ENCODE data around the gene CAMTA1.

The CAMTA1 gene

DNA sequence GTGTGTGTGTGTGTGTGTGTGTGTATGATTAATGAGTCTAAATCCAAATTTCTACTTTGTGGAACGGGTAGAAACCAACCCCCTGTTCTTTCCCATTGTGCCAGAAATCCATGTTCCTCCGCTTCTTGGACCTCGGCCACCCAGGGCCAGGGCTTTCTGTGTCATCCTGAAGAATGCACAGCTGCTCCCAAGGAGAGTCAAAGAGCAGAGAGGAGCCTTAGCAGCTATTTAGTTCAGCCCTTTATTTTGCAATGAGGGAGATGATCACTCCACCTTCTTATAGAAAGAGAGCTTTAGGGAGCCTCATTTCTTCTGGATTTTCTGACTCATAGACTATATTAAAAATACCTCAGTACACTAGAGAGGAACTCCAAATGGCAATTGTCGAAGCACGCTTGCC, 496.6 kb downstream of the CAMTA1 start:
- no peak for DNase-seq (ENCODE audit: low read depth in 2 of 2)

DNA sequence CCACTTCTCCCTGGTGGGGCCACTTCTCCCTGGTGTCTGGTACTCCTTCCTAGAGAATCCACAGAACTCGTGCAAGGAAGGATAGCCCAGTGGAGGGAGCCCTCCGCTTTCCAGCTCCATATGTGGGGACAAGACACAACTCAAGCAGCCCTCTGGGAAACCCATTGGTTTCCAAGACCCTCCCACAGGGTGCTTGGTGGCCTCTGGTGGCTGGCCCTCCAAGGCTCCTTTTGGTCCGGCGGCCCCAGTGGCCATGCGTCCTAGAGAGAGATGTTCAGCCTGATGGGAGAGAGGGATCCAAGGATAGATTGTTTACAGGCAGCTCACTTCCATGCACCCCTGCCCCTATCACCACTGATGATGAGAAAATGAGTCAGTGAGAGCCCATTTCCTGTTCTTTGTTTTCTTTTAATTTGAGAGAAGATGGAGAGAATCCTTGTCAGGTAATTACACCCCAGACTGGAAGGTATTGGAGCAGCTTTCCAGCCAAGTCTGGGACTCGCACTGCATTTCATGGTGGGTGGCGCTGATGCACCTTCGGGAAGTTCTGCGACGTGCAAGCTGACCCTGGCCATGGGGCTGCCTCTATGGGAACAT, 499.7 kb downstream of the CAMTA1 start:
- no peak for DNase-seq (ENCODE audit: low read depth in 2 of 2)

DNA sequence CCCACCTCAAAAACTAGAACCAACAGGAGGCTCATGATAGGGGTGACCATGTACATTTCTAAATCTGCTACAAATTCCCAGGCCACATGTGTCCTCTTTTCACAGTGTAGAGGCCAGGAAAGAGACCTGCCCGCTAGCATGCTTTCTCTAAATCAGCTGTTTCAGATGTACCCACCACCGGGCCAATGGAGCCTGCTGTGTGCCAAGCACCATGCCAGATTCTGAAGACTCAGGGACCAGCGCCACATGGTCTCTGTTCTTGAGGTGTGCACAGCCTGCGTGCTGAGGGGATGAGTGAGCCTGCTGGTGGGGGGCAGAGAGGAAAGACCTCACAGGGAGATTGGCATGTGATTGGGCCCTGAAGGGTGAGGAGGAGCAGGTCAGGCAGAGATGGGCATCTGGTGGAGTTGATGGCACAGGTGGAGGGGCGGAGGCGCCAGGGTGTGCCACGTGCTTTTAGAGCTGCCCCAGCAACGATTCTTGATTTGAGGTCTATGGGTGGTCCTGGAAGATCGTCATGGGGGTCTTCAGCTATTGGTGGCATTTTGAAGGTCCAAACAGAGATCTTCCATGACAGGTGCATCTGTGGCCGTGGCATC, 500.7 kb downstream of the CAMTA1 start:
- DNase-seq (ENCODE audit: low read depth in 2 of 2) = no peak

DNA sequence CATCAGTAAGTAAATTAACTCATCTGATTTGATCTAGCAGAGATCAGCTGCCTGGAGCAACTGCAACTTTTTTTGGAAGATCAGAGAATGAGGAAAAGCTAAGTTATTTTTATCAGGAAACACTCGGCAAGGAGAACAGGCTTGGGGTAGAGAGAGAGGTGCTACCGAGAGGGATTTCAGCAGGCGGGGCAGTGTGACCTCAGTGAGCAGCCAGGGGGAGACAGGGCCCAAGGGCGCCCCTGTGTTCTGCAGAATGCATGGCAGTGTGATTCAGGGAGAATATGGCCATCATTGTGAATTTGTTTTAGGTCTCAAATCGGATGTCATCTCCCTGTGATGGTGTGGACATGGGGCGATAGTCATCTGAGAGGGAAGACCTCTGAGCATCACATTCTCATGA, 501.8 kb downstream of the CAMTA1 start:
- no peak for DNase-seq (ENCODE audit: low read depth in 2 of 2)

DNA sequence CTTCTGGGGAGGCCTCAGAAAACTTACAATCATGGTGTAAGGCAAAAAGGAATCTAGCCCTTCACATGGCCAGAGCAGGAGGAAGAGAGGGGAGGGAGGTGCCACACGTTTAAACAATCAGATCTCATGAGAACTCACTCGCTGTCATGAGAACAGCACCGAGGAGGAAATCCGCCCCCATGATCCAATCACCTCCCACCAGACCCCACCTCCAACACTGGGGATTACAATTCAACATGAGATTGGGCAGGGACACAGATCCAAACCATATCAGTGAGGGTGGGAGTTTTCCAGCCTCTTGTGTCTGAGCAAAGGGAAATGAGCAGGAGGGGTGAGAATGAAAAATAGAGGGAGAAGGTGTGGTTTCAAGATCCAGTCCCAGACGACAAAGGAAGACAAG, 503.7 kb downstream of the CAMTA1 start:
- no peak for DNase-seq (ENCODE audit: low read depth in 2 of 2)

DNA sequence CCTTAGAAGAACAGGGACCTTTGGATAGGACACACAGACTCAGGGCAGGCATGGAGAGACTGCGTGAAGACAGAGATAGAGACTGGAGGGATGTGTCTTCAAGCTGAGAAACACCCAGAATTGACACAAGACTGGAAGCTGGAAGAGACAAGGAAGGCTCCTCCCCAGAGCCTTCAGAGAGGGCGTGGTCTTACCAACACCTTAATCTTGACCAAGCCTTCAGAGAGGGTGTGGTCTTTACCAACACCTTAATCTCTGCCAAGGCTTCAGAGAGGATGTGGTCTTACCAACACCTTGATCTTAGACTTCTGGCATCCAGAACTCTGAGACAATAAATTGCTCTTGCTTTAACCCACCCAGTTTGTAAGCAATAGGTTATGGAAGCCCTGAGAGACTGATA, 504.4 kb downstream of the CAMTA1 start:
- no peak for DNase-seq (ENCODE audit: low read depth in 2 of 2)

DNA sequence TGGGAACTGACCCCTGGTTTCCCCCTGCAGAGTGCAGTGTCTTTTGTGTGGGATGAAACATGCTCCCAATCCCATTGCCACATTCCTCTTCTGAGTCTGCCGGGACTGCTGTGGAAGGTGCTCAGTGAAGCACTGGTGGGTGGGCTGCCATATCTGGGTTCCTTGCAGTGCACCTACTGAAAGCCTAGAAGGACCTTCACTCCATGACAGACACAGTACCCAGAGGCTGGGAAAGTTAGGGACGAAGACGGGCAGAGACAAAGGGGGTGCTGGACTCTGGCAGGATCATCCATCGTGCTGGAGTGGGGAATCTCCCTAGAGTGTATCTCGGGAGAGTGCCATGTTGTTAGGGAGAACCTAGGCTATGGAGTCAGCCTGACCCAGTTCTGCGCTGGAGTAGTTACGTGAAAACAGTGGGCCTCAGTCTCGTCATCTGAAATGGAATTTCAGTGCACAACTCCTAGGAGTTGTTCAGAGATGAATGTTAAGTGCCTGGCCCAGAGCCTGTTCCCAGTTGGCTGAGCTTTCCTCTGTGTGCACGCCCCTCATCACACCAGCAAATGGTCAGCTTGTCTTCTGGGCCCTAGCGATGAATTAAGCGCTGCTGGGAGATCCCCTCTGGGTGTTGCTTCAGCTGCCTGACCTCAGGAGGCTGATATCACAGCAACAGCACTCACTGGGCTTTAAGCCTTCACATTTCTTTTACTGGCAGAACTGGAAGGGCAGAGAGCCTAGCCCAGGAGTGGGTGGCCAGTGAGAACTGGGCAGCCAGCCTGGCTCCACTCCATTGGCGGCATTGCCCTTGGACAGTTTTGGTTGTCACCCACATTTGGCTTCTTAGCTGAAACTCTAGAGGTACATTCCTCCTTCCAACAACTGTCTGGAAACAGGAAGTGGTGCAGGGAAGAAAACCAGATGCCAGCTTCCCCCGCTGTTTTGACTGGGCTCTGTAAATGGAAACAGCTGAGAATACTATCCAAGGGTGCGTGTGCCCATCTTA, 506.0 kb downstream of the CAMTA1 start:
- no peak for DNase-seq (ENCODE audit: low read depth in 2 of 2)

DNA sequence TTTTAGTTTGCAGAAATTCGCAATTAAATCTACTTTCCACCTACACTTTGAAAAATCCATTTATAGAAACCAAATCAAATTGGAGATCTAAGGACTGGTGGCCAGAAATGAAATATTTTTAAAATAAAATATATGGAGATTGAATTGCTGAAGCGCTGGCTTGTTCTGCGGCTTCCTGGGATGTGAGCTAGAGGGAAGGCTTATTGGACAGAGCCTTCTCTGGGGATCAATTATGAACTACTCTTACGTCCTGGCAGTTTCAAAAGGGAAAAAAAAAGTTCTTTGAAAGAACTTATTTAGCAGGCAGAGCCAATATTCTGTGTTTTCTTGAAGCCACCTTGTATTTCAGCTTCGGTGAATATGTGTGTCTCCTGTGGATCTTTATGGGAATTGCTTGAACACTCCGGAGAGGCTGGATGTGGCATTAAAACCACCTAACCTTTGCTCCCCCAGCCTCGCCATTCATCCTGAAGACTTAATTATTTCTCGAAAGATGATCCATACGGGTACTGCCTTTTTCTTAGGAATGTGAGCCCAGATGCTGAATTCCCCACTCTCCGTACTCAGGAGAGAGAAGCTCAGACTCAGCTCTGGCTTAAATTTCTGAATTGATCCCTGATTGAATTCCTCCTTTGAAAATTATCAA, 506.9 kb downstream of the CAMTA1 start:
- no peak for DNase-seq (ENCODE audit: low read depth in 2 of 2)

DNA sequence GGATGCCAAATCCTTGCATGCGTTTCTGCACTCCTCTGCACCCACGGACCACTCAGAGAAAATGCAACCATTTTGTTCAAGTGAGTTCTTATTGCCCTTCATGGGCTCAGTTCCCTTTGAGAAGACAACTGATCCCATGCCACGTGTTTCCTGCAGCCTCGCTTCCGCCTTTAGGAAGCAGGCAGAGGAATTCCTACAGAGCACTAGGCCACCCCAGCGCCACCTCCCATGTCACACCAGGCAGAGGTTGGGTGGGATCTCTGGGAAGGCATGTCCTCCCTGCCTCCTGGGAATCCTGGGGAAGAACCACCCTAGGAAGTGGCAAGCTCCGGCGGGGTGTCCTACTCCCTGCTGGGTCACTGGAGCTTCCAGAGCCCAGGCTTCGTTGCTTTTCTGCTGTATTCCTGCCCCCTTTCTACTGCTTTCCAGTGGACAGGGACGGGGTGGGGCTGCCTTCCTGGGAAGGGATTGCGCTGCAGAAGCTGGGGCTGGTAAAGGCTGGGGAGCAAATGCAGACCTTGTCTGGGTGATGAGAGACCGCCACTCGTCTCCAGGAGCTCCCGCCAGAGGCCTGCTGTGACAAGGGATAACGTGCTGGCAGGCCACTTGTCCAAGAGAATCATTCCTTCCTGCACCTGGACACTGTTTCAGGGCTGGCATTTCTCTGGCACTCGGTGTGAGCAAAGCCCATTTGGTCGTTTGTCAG, 507.6 kb downstream of the CAMTA1 start:
- DNase-seq (ENCODE audit: low read depth in 2 of 2) = no peak

DNA sequence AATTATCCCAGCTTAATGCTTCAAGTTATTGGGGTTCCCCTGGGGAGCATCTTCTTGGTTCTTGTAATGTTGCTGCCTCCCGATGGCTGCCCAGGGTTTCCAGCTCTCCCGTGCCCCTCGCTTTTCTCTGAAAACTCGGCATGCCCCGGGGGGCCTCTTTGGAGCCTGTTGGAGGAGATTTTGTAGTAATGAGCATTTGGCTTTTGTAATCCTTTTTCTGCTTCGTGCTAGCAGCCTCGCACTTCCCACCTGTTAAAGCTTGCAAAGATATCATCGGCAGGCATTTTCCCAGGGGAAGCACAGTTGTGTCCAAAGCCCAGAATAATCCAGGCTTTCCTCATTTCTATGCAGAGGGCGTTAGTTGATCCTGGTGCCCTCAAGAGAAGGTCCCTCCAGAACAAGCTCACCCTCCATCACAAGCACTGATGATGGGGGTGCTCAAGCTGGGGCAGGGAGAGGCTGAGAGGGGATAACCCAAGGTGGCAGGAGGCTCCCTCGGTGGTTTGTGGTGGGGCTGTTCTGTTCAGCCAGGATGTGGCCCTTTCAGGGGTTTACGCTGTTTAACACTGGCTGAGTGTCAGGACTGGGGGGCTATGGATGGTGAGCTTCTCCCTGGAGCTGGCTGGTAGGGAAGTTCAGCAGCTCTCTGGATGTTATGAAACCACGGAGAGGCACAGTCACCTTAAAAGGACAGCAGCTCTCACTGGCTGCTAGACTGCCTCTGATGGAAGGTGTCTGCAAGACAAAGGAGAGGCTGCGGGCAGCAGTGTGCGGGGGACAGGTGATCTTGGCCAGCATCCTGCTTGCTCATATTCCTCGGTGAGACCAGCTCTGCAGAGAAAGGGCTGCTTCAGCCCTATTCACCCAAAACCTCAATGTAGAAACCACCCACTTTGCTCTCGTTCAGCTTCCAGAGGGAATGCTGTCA, 508.7 kb downstream of the CAMTA1 start:
- no peak for DNase-seq (ENCODE audit: low read depth in 2 of 2)

DNA sequence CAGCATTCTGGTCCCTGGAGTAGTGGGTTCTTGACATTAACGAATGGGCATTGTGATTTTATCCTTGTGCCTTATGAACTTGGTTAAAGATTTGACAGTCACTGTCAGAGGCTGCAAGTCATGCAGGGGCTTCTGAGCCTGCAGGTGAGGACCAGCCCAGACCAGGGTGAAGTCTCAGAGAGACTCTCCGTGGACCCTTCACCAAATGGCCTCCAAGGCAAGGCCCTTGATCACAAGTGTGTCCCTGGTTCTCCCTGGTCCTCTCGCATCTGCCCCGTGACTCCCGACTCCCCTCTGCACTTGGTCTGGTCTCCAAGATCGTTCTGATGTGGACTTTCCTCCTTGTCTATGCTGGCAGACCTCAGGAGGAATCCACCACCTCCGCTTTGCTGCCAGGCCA, 509.4 kb downstream of the CAMTA1 start:
- no peak for DNase-seq (ENCODE audit: low read depth in 2 of 2)

DNA sequence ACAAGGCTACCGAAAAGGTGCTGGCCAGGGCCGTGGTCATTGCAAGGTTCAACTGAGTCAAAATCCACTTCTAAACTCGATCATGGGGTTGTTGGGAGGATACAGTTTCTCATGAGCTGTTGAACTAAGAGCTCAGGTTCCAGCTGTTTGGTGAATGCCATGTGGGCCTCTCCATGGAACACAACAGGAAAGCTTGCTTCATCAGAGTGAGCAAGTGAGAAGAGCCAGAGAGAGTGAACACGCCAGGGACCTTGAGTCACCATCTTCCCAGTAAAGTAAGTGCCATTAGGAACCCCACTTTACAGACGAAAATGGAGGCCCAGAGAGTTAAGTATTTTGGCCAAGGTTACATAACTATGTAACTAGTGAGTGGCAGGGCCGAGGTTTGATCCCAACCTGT, 510.7 kb downstream of the CAMTA1 start:
- DNase-seq (ENCODE audit: low read depth in 2 of 2) = no peak

DNA sequence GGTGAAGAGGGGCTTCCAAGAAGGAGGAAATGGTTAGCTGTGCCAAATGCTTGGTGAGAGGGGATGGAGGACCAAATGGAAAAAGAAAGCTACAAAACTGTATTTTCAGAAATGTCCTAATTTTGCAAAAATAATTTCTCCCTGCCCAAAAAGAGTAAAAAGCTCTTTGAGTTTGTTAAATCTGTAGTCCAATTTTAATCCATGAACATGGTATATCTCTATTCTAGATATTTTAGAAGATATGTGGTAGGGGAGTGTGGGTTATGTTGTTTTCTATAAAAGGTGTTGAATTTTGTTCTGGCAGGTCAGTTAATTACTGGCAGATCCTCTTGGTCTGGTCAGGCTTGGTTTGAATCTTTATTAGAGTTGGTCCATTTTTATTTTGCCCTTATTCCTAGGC, 511.7 kb downstream of the CAMTA1 start:
- no peak for DNase-seq (ENCODE audit: low read depth in 2 of 2)

DNA sequence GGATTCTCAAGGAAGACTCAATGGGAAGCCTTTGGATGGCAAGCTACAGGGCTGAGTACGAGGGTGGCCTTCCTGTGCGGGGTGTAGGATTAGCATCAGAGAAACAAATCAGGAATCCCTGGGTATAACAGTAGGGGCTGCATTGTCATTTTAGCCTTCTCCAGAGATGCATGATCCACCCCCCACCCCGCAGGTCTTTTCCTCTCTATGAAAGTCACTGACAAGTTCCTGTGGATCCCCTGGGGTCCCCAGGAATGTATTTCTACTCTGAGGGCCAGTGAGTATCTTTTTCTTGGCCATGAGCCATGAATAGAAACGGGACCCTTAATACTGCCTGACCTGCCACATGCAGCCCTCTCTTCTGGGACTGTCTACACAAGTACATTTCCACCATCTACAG, 512.9 kb downstream of the CAMTA1 start:
- DNase-seq (ENCODE audit: low read depth in 2 of 2) = no peak

DNA sequence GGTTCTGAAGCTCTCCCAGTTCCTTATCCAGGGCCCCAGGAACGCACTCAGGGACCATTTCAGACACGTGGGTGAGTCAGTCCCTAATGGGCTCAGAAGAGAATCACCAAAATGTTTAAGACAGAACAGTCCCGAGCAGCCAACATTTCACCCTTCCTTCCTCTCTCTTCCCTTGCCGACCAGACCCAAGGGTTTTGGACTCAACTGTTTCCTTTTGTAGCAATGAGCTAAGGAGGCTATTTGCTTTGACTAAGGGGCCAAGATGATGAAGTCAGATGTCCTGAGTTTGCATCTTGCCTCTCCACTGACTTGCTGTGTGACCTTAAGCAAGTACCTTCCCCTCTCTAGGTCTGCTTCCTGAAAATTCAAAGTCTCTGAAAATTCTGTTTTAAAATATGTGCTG, 513.5 kb downstream of the CAMTA1 start:
- DNase-seq (ENCODE audit: low read depth in 2 of 2) = no peak

DNA sequence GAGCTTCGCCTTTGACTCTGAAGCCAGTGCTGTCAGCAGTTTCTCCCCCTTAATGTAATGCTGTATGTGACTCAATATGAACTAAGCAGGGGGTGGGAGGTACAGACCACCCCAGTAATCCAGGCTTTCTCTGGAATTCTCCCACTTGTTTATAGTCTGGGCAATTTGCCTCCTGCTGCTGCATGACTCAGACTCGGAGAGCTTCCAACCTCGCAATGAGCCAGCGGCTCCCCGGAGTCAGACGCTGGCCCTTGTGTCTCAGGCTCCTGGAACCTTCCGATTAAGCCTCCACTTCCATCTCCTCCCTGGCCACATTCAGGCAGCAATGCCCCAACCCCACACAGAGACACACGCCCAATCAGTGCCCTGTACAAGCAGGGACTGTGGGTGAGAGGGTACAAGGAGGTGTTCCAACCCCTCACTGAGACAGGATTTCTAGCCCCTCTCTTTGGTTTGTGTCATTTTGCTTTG, 514.1 kb downstream of the CAMTA1 start:
- no peak for DNase-seq (ENCODE audit: low read depth in 2 of 2)

DNA sequence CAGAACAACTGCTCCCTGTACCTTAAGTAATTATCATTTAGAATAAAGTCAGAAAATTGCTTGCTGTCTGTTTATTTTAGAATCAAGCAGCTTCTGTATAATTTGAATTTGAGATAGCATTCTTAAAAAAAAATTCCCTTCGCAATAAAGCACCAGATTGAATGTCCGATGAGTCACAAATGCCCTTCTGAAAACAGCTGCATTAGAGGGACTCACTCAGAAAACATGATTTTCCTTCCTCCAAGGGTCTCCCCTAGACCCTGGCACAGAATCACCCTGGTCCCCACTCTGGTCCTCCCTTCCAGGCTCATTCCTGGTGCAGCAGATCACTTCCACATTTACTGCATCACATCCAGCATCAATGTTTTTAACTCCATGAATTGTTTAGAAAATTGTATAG, 514.7 kb downstream of the CAMTA1 start:
- DNase-seq (ENCODE audit: low read depth in 2 of 2) = no peak

DNA sequence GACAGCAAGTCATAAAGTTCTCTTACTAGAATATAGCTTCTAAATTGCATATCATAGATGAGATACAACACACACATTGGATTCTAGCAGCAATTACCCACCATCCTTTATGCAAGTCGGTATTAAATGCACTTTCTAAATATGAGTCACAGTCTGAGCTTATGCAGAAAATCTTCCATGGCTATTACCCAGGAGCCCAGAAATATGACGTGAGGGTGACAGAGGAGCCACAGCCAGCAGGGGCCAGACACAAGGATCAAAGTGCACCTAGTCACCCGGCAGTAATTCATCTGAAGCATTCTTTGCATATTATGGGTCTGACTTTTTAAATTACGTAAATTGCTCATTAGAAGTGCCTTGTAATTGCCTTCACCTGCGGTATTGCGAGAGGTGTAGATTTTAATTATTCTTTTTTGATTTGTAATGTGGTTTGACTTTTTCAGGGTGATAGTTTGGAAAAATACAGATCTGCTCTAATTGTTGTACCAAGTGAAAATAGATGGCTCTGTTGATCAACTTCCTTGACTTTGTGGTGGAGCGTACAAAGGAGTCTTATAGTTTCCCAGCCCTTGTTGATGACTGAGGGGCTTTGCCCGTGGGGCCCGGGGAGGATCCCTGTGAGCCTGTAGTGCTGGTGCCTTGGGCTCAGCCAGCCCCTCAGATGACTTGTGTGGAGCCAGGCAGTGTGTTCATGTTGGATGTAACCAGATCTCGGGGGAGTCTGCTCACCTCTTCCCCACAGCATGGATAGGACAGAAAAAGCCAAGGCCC, 515.8 kb downstream of the CAMTA1 start:
- no peak for DNase-seq (ENCODE audit: low read depth in 2 of 2)

DNA sequence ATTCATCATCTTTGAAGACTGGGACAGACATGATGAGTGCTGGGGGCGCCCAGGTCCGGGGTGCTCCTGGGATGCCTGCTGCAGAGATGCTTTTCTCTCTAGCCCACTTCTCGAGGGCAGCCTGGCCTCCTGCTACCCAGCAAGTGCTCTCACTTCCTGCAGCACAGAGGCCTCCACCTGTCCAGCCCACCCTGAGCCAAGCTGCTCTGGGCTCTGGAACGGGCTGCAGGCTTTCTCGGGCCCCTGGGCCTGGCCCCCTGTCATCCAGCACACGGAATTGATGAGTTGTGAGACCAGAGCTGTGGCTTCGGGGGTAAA, 516.4 kb downstream of the CAMTA1 start:
- DNase-seq (ENCODE audit: low read depth in 2 of 2) = no peak

DNA sequence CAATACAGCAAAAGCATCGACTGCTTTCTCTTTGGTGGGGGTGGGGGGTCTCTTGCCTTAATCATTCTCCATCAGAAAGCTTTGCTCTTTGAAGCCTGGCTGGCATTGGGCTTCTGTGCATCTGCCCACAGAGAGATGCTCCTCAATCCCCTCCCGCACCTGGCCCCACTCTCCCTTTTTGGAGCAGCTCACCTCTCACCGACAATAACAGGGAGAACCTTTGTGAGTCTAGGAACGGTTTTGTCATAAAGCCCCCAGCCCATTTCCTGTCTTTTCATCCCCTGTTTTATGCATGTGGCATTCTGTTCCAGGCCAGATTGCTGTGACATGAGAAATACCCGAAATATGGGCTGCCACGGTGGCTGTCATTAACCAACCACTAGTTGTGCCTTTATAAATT, 516.9 kb downstream of the CAMTA1 start:
- no peak for DNase-seq (ENCODE audit: low read depth in 2 of 2)

Data from stimulated activated CD4-positive, alpha-beta T cell treated with anti-CD3 and anti-CD28 coated beads, Interleukin-4, amount 100 ng/mL, for 48 hours (primary cell).